Measurements from ENCODE around the gene FERMT1. TPM values are rescaled to one million over a fixed set of nuclear protein-coding genes. Genes with fewer than 3 reads are reported as not detected.

The FERMT1 gene
- total RNA-seq, 1 donor from 2014 or later: 1.3 TPM

DNA sequence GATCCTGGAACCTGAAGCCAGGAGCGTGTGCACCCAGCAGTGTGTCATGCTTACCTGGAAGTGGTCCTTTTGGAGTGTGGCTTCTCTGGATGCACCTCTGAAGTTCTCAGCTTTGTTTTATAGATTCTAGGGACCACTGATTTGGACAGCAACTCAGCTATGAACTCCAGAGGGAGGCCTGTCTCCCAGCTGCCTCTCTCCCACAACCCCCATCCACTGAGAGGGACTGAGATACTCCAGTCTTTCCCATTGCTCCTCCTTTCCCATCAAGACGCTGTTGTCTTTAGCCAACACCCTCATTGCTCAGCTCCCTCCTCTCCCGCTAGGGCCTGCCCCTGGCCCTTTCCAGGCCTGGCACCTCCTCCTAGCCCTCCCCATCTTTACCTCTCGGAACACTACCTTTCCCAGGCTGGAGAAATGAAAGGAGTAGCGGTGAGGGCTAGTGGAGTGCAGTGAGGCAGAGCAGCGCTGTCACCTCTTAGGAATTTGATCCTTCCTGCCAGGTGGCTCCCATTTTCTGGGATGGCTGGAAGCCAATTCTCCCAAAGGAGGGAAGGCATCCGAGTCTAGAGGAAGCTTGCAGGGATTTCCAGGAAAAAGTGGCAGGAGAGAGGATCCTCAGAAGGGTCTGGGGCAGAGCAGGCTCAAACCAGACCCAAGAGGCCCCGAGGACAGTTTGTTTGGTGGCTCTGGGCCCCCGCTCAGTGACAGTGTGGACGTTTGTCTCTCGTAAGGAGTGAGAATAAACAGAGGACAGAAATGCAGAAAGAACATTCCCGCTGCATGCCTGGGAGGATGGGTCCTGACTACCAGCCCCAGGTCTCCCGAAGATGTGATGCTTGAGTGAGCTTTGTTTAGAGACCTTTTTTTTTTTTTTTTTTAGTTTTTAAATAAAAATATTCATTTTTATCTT, 68.8 kb downstream of the FERMT1 start, which contains the start of gene LRRN4:
TSS of gene LRRN4 (minus strand) at position 285 of the 913 bp plus-strand sequence. CDS start 1,261 bp downstream, outside the sequence.
- Mint-ChIP-seq H3K9me3 (no peaks in the 10 kb centered on the region), H3K4me3 (peak within 1 kb of the TSS; percentile 76), H3K27me3 (ENCODE audit: insufficient read depth, low read depth) (peaks cover 45% of the 10 kb centered on the region), H3K4me1 (peaks cover 5% of the 10 kb centered on the region), H3K27ac (no peak within 1 kb of the TSS), H3K36me3 (peaks cover 2% of the 10 kb centered on the region)
- Histone ChIP-seq H3K27ac (no peak within 1 kb of the TSS), H3K9ac (no peak within 1 kb of the TSS), H3K4me2 (no peak within 1 kb of the TSS), H3K79me2 (ENCODE audit: low read depth) (no peaks in the 10 kb centered on the region), H3K27me3 (peaks cover 60% of the 10 kb centered on the region), H2AFZ (replicated peaks) (peak within 1 kb of the TSS; percentile 87), H3K4me1 (peaks cover 10% of the 10 kb centered on the region), H3K36me3 (no peaks in the 10 kb centered on the region), H4K20me1 (ENCODE audit: low read depth) (no peaks in the 10 kb centered on the region), H3F3A (ENCODE audit: low read depth) (peaks cover 5% of the 10 kb centered on the region), H3K4me3 (no peak within 1 kb of the TSS), H3K9me3 (ENCODE audit: low read depth) (no peaks in the 10 kb centered on the region)
- TF ChIP-seq EZH2phosphoT487 (IDR thresholded peaks at IDR 0.05): no peak
- TF ChIP-seq, protein P1, sequence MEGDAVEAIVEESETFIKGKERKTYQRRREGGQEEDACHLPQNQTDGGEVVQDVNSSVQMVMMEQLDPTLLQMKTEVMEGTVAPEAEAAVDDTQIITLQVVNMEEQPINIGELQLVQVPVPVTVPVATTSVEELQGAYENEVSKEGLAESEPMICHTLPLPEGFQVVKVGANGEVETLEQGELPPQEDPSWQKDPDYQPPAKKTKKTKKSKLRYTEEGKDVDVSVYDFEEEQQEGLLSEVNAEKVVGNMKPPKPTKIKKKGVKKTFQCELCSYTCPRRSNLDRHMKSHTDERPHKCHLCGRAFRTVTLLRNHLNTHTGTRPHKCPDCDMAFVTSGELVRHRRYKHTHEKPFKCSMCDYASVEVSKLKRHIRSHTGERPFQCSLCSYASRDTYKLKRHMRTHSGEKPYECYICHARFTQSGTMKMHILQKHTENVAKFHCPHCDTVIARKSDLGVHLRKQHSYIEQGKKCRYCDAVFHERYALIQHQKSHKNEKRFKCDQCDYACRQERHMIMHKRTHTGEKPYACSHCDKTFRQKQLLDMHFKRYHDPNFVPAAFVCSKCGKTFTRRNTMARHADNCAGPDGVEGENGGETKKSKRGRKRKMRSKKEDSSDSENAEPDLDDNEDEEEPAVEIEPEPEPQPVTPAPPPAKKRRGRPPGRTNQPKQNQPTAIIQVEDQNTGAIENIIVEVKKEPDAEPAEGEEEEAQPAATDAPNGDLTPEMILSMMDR (IDR thresholded peaks at IDR 0.05): no peak
- TF ChIP-seq EZH2 (IDR thresholded peaks at IDR 0.05): no peak
- peak; percentile 25 for DNase-seq (ENCODE audit: low spot score)

DNA sequence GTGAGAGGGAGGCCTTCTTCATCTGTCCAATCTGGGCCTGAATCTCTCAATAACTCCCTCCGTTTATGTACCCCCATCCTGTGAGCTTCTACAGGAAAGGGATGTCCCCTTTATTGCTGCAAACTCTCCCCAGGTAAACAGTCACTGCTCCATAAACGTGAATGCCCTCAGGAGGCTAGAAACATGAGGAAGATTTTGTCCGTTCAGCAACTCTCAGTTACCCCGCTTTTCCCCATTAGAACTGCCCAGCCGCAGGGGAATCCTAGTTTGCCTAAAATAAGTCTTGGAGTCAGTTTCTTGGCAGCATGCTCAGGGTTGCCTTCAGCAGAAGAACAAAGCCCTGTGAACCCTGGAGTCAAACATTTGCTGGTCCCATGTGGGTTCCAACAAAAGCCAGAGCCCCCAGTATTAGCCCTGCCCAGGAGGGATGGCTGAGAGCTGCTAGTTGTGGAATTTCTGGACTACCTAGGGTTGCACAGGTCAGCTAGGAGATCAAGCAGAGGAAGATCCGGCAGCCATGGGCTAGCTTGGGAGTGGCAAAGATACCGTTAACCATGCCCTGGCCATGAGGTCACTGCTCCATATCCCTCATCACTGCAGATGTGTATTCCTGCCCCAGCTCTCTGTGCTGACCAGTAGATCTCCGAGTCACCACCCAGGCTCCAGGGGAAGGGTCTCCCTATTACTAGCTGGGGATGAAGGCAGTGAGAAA, 69.6 kb downstream of the FERMT1 start:
- Histone ChIP-seq H3K79me2 (ENCODE audit: low read depth) (no peaks in the 10 kb centered on the region), H3K27me3 (peaks cover 67% of the 10 kb centered on the region), H3K36me3 (no peaks in the 10 kb centered on the region), H3K9ac (no peak overlapping the region), H4K20me1 (ENCODE audit: low read depth) (no peaks in the 10 kb centered on the region), H2AFZ (replicated peaks) (peak overlapping the region; percentile 87), H3K4me2 (no peak overlapping the region), H3K4me1 (peaks cover 10% of the 10 kb centered on the region), H3K4me3 (no peak overlapping the region), H3K27ac (no peak overlapping the region), H3K9me3 (ENCODE audit: low read depth) (no peaks in the 10 kb centered on the region), H3F3A (ENCODE audit: low read depth) (peaks cover 5% of the 10 kb centered on the region)
- Mint-ChIP-seq H3K36me3 (peaks cover 2% of the 10 kb centered on the region), H3K27ac (no peak overlapping the region), H3K4me3 (peak overlapping the region; percentile 76), H3K4me1 (peaks cover 5% of the 10 kb centered on the region), H3K27me3 (ENCODE audit: insufficient read depth, low read depth) (peaks cover 45% of the 10 kb centered on the region), H3K9me3 (no peaks in the 10 kb centered on the region)
- no peak for DNase-seq (ENCODE audit: low spot score)
- TF ChIP-seq EZH2 (IDR thresholded peaks at IDR 0.05) (no peak), EZH2phosphoT487 (IDR thresholded peaks at IDR 0.05) (no peak)
- TF ChIP-seq, protein P1 (IDR thresholded peaks at IDR 0.05): no peak

DNA sequence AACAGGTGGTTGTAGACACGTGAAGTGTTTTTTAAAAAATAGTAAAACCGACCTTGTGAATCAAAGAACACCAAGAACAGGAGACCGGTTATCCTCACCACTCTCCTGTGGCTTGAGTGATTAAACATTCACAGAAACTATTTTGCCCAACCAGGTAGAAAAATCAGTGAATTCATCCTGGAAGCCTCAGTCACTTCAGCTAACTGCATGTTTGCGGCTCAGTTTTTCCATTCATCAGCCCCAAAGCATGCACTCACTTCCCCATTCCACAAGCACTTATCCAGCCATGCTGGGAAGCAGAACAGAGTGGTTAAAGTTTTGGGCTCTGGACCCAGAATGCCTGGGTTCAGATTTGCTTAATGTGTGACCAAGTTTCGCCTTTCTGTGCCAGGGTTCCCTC, 71.3 kb downstream of the FERMT1 start:
- peak overlapping the region; percentile 51 for H3K4me3 ChIP-seq
- H3F3A ChIP-seq (ENCODE audit: low read depth): peaks cover 5% of the 10 kb centered on the region
- no peak overlapping the region for H3K27ac ChIP-seq
- H3K4me1 ChIP-seq: peaks cover 10% of the 10 kb centered on the region
- H3K9ac ChIP-seq: no peak overlapping the region
- H3K4me3 Mint-ChIP-seq: peak overlapping the region; percentile 53
- peaks cover 67% of the 10 kb centered on the region for H3K27me3 ChIP-seq
- no peak overlapping the region for H3K27ac Mint-ChIP-seq
- no peaks in the 10 kb centered on the region for H3K36me3 ChIP-seq
- TF ChIP-seq EZH2 (IDR thresholded peaks at IDR 0.05) (no peak), EZH2phosphoT487 (IDR thresholded peaks at IDR 0.05) (no peak)
- TF ChIP-seq, protein P1 (IDR thresholded peaks at IDR 0.05): no peak
- H4K20me1 ChIP-seq (ENCODE audit: low read depth): no peaks in the 10 kb centered on the region
- no peaks in the 10 kb centered on the region for H3K79me2 ChIP-seq (ENCODE audit: low read depth)
- DNase-seq (ENCODE audit: low spot score): no peak
- peaks cover 2% of the 10 kb centered on the region for H3K36me3 Mint-ChIP-seq
- H3K9me3 Mint-ChIP-seq: no peaks in the 10 kb centered on the region
- H3K9me3 ChIP-seq (ENCODE audit: low read depth): no peaks in the 10 kb centered on the region
- peak overlapping the region; percentile 91 for H3K4me2 ChIP-seq
- H3K4me1 Mint-ChIP-seq: peaks cover 5% of the 10 kb centered on the region
- H2AFZ ChIP-seq (replicated peaks): peak overlapping the region; percentile 87
- H3K27me3 Mint-ChIP-seq (ENCODE audit: insufficient read depth, low read depth): peaks cover 35% of the 10 kb centered on the region

All from neural progenitor cell (in vitro differentiated cells).